DND-41 (cell line): ENCODE measurements around the gene EHD1.

Experiments used
- EZH2 ChIP-seq: IDR thresholded peaks from 3 replicates; pipeline ENCODE4 v1.6.1; 2012; ENCODE audit warnings: borderline replicate concordance, low read depth, mild to moderate bottlenecking, moderate library complexity, low read length, inconsistent platforms; ENCODE audit not compliant: severe bottlenecking
- TF ChIP-seq, protein P1 (sequence below): IDR thresholded peaks from 2 replicates; pipeline ENCODE4 v1.5.1; 2012; ENCODE audit warnings: borderline replicate concordance, low read length, moderate library complexity, mild to moderate bottlenecking; ENCODE audit not compliant: poor library complexity, severe bottlenecking; ENCODE audit errors: extremely low read depth

DNA sequence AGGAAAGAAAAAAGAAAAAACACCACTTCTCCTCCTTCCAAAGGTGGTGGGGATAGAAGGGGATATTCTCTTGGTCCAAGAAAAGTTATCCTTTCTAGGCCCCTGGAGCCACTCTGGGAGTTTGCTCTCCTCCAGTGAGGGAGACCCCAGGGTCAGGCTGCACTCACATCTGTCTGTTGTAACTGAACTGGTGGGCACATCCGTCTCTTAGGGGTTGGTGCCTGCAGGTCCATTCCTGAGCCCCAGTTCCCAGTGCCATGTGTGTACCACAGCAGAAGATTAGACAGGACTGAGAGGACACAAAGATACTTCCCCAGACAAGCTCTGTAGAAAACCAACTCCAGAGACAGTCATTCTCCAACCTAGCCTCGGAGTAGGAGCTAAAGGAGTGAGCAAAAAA lies 41.7 kb upstream of the EHD1 start:
- TF ChIP-seq, protein P1, sequence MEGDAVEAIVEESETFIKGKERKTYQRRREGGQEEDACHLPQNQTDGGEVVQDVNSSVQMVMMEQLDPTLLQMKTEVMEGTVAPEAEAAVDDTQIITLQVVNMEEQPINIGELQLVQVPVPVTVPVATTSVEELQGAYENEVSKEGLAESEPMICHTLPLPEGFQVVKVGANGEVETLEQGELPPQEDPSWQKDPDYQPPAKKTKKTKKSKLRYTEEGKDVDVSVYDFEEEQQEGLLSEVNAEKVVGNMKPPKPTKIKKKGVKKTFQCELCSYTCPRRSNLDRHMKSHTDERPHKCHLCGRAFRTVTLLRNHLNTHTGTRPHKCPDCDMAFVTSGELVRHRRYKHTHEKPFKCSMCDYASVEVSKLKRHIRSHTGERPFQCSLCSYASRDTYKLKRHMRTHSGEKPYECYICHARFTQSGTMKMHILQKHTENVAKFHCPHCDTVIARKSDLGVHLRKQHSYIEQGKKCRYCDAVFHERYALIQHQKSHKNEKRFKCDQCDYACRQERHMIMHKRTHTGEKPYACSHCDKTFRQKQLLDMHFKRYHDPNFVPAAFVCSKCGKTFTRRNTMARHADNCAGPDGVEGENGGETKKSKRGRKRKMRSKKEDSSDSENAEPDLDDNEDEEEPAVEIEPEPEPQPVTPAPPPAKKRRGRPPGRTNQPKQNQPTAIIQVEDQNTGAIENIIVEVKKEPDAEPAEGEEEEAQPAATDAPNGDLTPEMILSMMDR: no peak
- TF ChIP-seq EZH2: no peak
